Liver (tissue), 9 donors: ENCODE measurements around the gene NFYC. TPM values are rescaled to one million over a fixed set of nuclear protein-coding genes. Genes with fewer than 3 reads are reported as not detected.

Experiments used
- DNase-seq: peaks from one replicate; pipeline ENCODE4 v3.0.0-alpha.2; 2017; ENCODE audit warnings: low spot score
- H3K27ac ChIP-seq, 2 donors: one replicate each; pipeline ENCODE4 v1.7.0; 2013; ENCODE audit warnings: inconsistent platforms in 2 of 2, low read length in 2 of 2, control low read depth in 1 of 2, low read depth in 1 of 2, mild to moderate bottlenecking in 1 of 2
- H3K27me3 ChIP-seq, 4 donors: one replicate each; pipeline versions ENCODE4 v1.6.1 to v1.7.0; 2013; ENCODE audit warnings: low read length in 3 of 4, inconsistent platforms in 1 of 4, mild to moderate bottlenecking in 1 of 4, moderate library complexity in 1 of 4; ENCODE audit not compliant: control insufficient read depth in 4 of 4, insufficient read depth in 4 of 4
- H3K36me3 ChIP-seq, 4 donors: one replicate each; pipeline versions ENCODE4 v1.6.1 to v1.7.0; 2013; ENCODE audit warnings: low read length in 3 of 4, mild to moderate bottlenecking in 3 of 4, low read depth in 1 of 4, moderate library complexity in 1 of 4; ENCODE audit not compliant: control insufficient read depth in 4 of 4, insufficient read depth in 3 of 4
- H3K4me1 ChIP-seq, 4 donors: one replicate each; pipeline versions ENCODE4 v1.6.1 to v1.7.0; 2013; ENCODE audit warnings: low read length in 3 of 4, mild to moderate bottlenecking in 3 of 4, moderate library complexity in 1 of 4; ENCODE audit not compliant: control insufficient read depth in 4 of 4, insufficient read depth in 4 of 4
- H3K4me3 ChIP-seq, 3 donors: one replicate each; pipeline versions ENCODE4 v1.6.1 to v1.7.0; 2013; ENCODE audit warnings: low read length in 3 of 3, control low read depth in 1 of 3, low read depth in 1 of 3, mild to moderate bottlenecking in 1 of 3
- H3K9ac ChIP-seq, 2 donors: one replicate each; pipeline ENCODE4 v1.7.0; 2013; ENCODE audit warnings: low read length in 2 of 2, mild to moderate bottlenecking in 2 of 2, moderate library complexity in 2 of 2, control low read depth in 1 of 2, low read depth in 1 of 2
- H3K9me3 ChIP-seq, 4 donors: one replicate each; pipeline versions ENCODE4 v1.6.1 to v1.7.0; 2013; ENCODE audit warnings: low read length in 3 of 4; ENCODE audit not compliant: control insufficient read depth in 4 of 4
- EGR1 ChIP-seq, 2 donors: IDR thresholded peaks; 2 replicates each; pipeline ENCODE4 v1.6.1; 2016 to 2018; ENCODE audit warnings: antibody characterized with exemption in 2 of 2, low read depth in 2 of 2
- FOXA1 ChIP-seq: IDR thresholded peaks from 2 replicates; pipeline ENCODE4 v1.6.1; 2016; ENCODE audit warnings: antibody characterized with exemption
- FOXA2 ChIP-seq: IDR thresholded peaks from 2 replicates; pipeline ENCODE4 v1.6.1; 2016; ENCODE audit warnings: antibody characterized with exemption
- GABPA ChIP-seq, 2 donors: IDR thresholded peaks in 1 of 2; conservative IDR thresholded peaks in 1 of 2; 2 replicates each; pipeline ENCODE4 v1.6.1; 2016; ENCODE audit warnings: antibody characterized with exemption in 2 of 2, mild to moderate bottlenecking in 1 of 2, moderate library complexity in 1 of 2
- HNF4A ChIP-seq, 2 donors: conservative IDR thresholded peaks; 2 replicates each; pipeline ENCODE4 v1.6.1; 2016; ENCODE audit warnings: antibody characterized with exemption in 2 of 2, mild to moderate bottlenecking in 2 of 2
- HNF4G ChIP-seq: IDR thresholded peaks from 2 replicates; pipeline ENCODE4 v1.6.1; 2016; ENCODE audit warnings: antibody characterized with exemption
- JUND ChIP-seq, 2 donors: IDR thresholded peaks; 2 replicates each; pipeline ENCODE4 v1.6.1; 2016; ENCODE audit warnings: antibody characterized with exemption in 2 of 2
- NR2F2 ChIP-seq: IDR thresholded peaks from 2 replicates; pipeline ENCODE4 v1.6.1; 2016; ENCODE audit warnings: antibody characterized with exemption
- RAD21 ChIP-seq, 2 donors: IDR thresholded peaks; 2 replicates each; pipeline ENCODE4 v1.6.1; 2016; ENCODE audit warnings: antibody characterized with exemption in 2 of 2, mild to moderate bottlenecking in 2 of 2
- RXRA ChIP-seq, 2 donors: IDR thresholded peaks; 2 replicates each; pipeline ENCODE4 v1.6.1; 2017 to 2018; ENCODE audit warnings: antibody characterized with exemption in 2 of 2, mild to moderate bottlenecking in 1 of 2
- SP1 ChIP-seq: IDR thresholded peaks from 2 replicates; pipeline ENCODE4 v1.6.1; 2018; ENCODE audit warnings: antibody characterized with exemption, mild to moderate bottlenecking
- TAF1 ChIP-seq: conservative IDR thresholded peaks from 2 replicates; pipeline ENCODE4 v1.6.1; 2016; ENCODE audit warnings: antibody characterized with exemption, mild to moderate bottlenecking
- YY1 ChIP-seq: IDR thresholded peaks from 2 replicates; pipeline ENCODE4 v1.6.1; 2016; ENCODE audit warnings: antibody characterized with exemption, mild to moderate bottlenecking
- WGBS: extraction: QIAGEN DNeasy Blood & Tissue Kit; methylation state at CpG from one replicate; pipeline ENCODE4 v1.1.7; 2013; 5-methylcytosine and 5-hydroxymethylcytosine counted together
- polyA plus RNA-seq, 2 donors: library from polyadenylated mRNA; stranded (reverse) in 1 of 2; unstranded in 1 of 2; fragments of 200-250 nt in 1 of 2; fragments of >200 nt in 1 of 2; fragmentation: Nextera tagmentation in 1 of 2; extraction: Ambion mirVana in 1 of 2; gene quantifications; one replicate each; pipeline versions ENCODE4 v1.2.1 to v1.2.3, GENCODE V29; 2013 to 2015
- total RNA-seq, 2 donors: library from RNA; depleted of rRNA; stranded (reverse); fragments of >200 nt; gene quantifications; one replicate each; pipeline ENCODE4 v1.2.3, GENCODE V29; 2014
- TF ChIP-seq, protein P1 (sequence below): IDR thresholded peaks from 2 replicates; pipeline ENCODE4 v1.6.1; 2016; ENCODE audit warnings: antibody characterized with exemption
- TF ChIP-seq, protein P2 (sequence below): fragments of 150-350 bp; IDR thresholded peaks from 2 replicates; pipeline ENCODE4 v1.5.1; 2017; ENCODE audit warnings: improper control_type of control experiment, low read depth, low read length; ENCODE audit not compliant: missing input control
- TF ChIP-seq, protein P3 (sequence below): IDR thresholded peaks from 2 replicates; pipeline ENCODE4 v1.6.1; 2016; ENCODE audit warnings: antibody characterized with exemption
- TF ChIP-seq, protein P4 (sequence below): IDR thresholded peaks from 2 replicates; pipeline ENCODE4 v1.6.1; 2016; ENCODE audit warnings: antibody characterized with exemption
- TF ChIP-seq, protein P5 (sequence below): IDR thresholded peaks from 2 replicates; pipeline ENCODE4 v1.6.1; 2016; ENCODE audit warnings: antibody characterized with exemption, mild to moderate bottlenecking
- donor health status: healthy.
- donor health status: healthy.
- donor health status: healthy.
- donor health status: healthy.
- donor health status: healthy.

Gene NFYC
- total and polyA plus RNA-seq, 4 donors: 18.3 to 28.1 (median 26.8) TPM

DNA sequence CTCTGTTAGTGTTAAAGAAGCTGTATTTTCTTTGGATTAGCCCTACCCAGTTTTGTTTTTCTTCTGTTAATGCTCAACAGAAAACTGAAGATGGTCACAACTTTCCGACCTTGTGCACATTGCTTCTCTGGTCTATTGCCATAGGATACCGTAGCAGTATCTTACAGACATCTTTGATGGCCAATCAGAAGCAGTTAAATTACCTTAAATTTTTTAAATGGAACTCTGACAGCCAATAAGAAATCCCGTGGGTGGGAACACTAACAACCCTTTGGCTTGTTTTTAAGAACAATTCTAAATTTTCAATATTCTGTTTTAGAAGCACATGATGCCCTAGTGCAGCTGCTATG, 17.2 kb downstream of the NFYC start:
- H3K4me1 ChIP-seq: peaks cover 5 to 77% (median 51%) of the 10 kb centered on the region in 4 donors
- no peak for DNase-seq
- peak overlapping the region; percentile 1 to 52 for H3K9ac ChIP-seq
- TF ChIP-seq, protein P1, sequence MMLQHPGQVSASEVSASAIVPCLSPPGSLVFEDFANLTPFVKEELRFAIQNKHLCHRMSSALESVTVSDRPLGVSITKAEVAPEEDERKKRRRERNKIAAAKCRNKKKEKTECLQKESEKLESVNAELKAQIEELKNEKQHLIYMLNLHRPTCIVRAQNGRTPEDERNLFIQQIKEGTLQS: no peak
- TF ChIP-seq FOXA1 (no peak), SP1 (no peak)
- H3K27me3 ChIP-seq: no peaks in the 10 kb centered on the region
- peaks cover 0 to under 1% (median 0%) of the 10 kb centered on the region in 4 donors for H3K36me3 ChIP-seq
- H3K27ac ChIP-seq: peak overlapping the region; percentile 58 to 75
- no peaks in the 10 kb centered on the region for H3K9me3 ChIP-seq
- peak overlapping the region; percentile 72 to 91 (median 85) for H3K4me3 ChIP-seq
- 3% methylated on average over 3 of the region's 3 CpGs for WGBS

DNA sequence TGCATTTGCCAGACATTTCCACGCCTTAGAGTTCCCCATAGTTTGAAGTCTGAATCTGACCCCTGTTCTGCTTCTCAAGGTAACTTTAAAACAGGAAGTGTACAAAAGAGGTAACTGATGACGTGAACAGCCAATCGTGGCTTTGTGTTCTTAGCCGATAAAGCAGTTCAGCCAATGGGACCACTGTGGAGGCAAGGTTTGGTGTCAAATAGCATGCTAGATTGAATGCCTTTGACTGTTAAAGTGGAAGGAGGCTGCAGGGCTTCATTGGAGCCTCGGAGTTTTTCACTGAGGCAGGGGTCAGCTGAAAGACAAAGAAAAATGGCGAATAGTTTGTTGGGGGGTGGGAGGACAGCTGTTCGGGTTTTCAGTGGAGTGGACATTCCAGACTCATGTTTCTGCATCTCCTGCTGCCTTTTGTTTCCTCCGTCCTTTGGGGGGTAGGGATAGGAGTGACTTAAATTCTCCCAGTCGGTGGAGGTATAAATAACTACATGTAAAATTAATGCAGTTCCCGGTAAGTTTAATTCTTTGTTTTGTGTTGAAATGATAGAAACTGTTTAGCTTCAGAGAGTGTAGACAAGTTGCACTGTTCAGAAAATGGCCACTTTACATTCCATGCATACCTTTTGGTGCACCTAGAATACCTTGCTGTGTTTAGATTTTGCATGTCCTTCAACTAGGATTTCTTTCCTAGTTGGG, 17.7 kb downstream of the NFYC start:
- peaks cover 5 to 80% (median 55%) of the 10 kb centered on the region in 4 donors for H3K4me1 ChIP-seq
- WGBS: 2% methylated on average over 10 of the region's 10 CpGs

More for the DNA sequence above, 17.7 kb downstream of the NFYC start:
- peaks cover 0 to 2% (median 0%) of the 10 kb centered on the region in 4 donors for H3K36me3 ChIP-seq
- peak; percentile 76 for DNase-seq
- TF ChIP-seq FOXA1: peak; percentile 22
- TF ChIP-seq RXRA (IDR thresholded peaks at IDR 0.05): peak; percentile 65 to 73
- TF ChIP-seq FOXA2: peak; percentile 80
- TF ChIP-seq NR2F2: no peak
- TF ChIP-seq, protein P2, sequence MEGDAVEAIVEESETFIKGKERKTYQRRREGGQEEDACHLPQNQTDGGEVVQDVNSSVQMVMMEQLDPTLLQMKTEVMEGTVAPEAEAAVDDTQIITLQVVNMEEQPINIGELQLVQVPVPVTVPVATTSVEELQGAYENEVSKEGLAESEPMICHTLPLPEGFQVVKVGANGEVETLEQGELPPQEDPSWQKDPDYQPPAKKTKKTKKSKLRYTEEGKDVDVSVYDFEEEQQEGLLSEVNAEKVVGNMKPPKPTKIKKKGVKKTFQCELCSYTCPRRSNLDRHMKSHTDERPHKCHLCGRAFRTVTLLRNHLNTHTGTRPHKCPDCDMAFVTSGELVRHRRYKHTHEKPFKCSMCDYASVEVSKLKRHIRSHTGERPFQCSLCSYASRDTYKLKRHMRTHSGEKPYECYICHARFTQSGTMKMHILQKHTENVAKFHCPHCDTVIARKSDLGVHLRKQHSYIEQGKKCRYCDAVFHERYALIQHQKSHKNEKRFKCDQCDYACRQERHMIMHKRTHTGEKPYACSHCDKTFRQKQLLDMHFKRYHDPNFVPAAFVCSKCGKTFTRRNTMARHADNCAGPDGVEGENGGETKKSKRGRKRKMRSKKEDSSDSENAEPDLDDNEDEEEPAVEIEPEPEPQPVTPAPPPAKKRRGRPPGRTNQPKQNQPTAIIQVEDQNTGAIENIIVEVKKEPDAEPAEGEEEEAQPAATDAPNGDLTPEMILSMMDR: no peak
- TF ChIP-seq TAF1: peak; percentile 94
- TF ChIP-seq HNF4A (conservative IDR thresholded peaks at IDR 0.05): peak; percentile 42 to 43
- TF ChIP-seq, protein P3, sequence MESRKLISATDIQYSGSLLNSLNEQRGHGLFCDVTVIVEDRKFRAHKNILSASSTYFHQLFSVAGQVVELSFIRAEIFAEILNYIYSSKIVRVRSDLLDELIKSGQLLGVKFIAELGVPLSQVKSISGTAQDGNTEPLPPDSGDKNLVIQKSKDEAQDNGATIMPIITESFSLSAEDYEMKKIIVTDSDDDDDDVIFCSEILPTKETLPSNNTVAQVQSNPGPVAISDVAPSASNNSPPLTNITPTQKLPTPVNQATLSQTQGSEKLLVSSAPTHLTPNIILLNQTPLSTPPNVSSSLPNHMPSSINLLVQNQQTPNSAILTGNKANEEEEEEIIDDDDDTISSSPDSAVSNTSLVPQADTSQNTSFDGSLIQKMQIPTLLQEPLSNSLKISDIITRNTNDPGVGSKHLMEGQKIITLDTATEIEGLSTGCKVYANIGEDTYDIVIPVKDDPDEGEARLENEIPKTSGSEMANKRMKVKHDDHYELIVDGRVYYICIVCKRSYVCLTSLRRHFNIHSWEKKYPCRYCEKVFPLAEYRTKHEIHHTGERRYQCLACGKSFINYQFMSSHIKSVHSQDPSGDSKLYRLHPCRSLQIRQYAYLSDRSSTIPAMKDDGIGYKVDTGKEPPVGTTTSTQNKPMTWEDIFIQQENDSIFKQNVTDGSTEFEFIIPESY: peak; percentile 25
- TF ChIP-seq GABPA (IDR thresholded peaks at IDR 0.05 in 1 of 2, conservative IDR thresholded peaks at IDR 0.05 in 1 of 2): peak; percentile 48 to 81
- TF ChIP-seq, protein P4, sequence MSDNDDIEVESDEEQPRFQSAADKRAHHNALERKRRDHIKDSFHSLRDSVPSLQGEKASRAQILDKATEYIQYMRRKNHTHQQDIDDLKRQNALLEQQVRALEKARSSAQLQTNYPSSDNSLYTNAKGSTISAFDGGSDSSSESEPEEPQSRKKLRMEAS: peak; percentile 57
- TF ChIP-seq JUND (IDR thresholded peaks at IDR 0.05): peak in 1 of 2 donors; percentile 23
- TF ChIP-seq EGR1 (IDR thresholded peaks at IDR 0.05; ENCODE audit: low read depth in 2 of 2): no peak
- peak; percentile 81 for TF ChIP-seq YY1
- peak; percentile 88 for TF ChIP-seq SP1
- TF ChIP-seq, protein P1: no peak
- no peak for TF ChIP-seq HNF4G
- TF ChIP-seq, protein P5, sequence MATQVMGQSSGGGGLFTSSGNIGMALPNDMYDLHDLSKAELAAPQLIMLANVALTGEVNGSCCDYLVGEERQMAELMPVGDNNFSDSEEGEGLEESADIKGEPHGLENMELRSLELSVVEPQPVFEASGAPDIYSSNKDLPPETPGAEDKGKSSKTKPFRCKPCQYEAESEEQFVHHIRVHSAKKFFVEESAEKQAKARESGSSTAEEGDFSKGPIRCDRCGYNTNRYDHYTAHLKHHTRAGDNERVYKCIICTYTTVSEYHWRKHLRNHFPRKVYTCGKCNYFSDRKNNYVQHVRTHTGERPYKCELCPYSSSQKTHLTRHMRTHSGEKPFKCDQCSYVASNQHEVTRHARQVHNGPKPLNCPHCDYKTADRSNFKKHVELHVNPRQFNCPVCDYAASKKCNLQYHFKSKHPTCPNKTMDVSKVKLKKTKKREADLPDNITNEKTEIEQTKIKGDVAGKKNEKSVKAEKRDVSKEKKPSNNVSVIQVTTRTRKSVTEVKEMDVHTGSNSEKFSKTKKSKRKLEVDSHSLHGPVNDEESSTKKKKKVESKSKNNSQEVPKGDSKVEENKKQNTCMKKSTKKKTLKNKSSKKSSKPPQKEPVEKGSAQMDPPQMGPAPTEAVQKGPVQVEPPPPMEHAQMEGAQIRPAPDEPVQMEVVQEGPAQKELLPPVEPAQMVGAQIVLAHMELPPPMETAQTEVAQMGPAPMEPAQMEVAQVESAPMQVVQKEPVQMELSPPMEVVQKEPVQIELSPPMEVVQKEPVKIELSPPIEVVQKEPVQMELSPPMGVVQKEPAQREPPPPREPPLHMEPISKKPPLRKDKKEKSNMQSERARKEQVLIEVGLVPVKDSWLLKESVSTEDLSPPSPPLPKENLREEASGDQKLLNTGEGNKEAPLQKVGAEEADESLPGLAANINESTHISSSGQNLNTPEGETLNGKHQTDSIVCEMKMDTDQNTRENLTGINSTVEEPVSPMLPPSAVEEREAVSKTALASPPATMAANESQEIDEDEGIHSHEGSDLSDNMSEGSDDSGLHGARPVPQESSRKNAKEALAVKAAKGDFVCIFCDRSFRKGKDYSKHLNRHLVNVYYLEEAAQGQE: peak; percentile 71
- peak in 1 of 2 donors; percentile 47 for TF ChIP-seq RAD21 (IDR thresholded peaks at IDR 0.05)
- peak overlapping the region; percentile 72 to 91 (median 85) for H3K4me3 ChIP-seq
- peak overlapping the region; percentile 31 to 78 for H3K9ac ChIP-seq
- H3K27me3 ChIP-seq: no peaks in the 10 kb centered on the region
- peak overlapping the region; percentile 58 to 75 for H3K27ac ChIP-seq
- H3K9me3 ChIP-seq: no peaks in the 10 kb centered on the region
